HG03095 (cell line): ENCODE data around the gene ITGA8.

ENCODE experiments used
- ATAC-seq: cut with Tn5 transposase; IDR thresholded peaks from one replicate; pipeline ENCODE4 v1.9.1; 2021; ENCODE audit warnings: moderate library complexity; ENCODE audit not compliant: unreplicated experiment

ITGA8 gene

GRCh38 chr10:15737656-15738055 is 17.9 kb upstream of the ITGA8 start:
- ATAC-seq = no peak

DNA sequence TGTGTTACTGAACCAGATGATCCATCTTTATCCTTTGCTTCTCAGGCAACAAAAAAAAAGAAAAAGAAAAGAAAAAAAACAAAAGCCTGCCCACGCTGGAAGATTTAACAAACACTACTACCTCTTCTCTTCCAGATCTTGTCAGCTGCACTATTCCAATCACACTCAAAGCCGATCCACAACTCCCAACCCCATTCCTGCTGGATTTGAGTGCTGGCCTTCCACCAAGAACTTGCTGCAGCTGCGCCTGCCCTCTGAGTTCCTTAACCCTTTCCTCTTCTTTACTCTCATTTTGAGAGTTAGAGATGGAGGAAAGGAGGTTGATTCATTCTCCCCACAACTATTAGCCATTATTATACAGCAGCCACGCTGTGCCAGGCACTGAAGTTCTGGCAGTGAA is 16.0 kb upstream of the ITGA8 start:
- no peak for ATAC-seq

DNA sequence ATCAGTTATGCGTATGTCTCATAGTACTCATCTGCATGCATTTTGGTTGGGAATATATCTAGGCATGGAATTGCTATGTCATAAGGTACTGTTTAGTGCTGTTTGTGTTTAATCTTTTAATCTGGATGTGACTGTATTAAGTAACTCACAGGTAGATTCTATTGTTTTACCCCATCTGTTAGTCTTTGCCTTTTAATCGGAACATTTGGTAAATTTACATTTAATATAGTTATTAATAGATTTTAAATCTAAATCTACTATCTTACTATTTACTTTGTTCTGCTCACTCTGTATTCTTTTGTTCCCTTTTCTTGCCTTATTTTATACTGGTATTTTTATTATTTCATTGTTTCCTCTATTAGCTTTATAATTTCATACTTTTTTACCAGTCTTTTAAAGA is 10.6 kb upstream of the ITGA8 start:
- ATAC-seq = no peak

DNA sequence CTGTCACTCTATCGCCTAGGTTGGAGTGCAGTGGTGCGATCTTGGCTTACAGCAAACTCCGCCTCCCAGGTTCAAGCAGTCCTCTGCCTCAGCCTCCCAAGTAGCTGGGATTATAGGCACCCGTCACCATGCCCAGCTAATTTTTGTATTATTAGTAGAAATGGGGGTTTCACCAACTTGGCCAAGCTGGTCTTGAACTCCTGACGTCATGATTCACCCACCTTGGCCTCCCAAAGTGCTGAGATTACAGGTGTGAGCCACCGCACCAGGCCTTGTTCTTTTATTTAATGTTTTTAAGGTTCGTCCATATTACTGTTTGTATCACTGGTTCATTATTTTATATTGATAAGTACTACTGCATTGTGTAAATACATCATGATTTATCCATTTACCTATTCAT is 10.2 kb upstream of the ITGA8 start:
- ATAC-seq = no peak

DNA sequence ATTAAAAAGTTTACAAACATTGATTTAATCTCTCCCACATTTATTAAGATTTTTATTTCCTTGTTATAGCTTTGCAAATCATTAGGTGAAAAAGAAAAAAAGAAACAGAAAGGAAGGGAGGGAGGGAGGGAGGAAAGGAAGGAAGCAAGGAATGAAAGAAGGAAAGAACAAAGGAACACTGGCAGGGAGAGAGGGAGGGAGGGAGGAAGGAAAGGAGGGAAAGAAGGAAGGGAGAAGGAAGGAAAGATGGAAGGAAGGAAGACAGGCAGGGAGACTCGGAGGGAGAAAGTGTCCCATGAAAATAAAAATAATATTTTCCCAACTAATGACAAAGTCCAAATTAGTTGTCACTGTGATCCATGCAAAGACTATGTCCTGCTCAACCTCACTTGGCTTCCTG is 6.3 kb upstream of the ITGA8 start:
- no peak for ATAC-seq

DNA sequence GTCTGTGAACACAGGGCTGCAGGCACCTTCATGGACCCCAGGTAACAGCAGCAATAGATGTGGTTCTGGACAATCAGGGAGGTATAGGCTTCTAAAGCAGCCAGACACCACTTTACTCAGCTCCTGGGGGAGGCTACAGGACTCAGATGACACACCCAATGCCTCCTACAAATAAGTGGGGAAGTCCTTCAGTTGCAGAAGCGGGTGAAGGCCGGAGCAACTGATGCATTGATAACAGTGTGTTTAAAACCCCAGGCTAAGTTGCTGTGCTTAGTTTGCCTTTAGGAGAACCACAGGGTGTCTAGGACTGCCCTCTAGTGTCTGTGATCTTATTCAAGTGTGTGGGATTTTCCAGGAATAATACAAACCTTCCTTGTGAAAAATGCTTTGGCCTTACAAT is 5.9 kb upstream of the ITGA8 start:
- ATAC-seq = no peak

DNA sequence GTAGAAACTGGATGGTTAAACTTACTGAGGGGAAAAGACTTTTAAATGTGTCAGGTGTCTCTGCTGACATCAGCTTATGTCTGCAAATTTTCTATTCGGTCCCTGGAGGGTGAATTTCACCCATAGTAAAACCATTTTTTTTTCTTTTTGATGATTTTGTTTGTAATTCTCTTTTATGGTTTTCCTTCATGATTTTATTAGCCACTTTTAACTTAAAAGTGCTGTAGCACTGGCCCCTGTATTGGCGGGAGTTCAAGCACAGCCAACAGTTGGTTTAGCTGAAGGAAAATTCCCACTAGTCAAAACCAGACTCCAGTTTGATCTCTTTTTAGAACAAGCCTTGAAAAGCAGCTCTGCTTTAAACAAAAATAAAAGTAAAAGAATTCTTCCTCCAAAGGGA is 5.0 kb upstream of the ITGA8 start:
- no peak for ATAC-seq

DNA sequence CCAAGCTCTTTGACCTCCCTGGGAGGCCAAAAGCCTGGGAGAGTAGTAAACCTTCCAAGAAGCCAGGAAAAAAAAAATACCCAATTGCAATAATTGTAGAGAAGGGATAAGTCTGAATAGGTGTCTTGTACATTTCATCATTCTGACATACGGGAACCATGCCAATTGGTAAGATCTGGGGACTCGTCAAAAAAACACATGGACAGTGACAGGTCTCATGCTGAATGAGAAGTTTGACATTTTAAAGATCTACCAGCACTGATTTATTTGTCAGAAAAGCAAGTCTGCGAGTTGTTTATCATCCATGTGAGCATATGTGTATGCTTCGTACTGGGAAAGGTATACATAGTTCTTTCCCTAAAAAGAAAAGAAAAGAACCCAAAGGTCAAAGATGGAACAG is 4.1 kb upstream of the ITGA8 start:
- ATAC-seq = no peak

GRCh38 chr10:15720635-15721287 is 1.0 kb upstream of the ITGA8 start:
- ATAC-seq = no peak

DNA sequence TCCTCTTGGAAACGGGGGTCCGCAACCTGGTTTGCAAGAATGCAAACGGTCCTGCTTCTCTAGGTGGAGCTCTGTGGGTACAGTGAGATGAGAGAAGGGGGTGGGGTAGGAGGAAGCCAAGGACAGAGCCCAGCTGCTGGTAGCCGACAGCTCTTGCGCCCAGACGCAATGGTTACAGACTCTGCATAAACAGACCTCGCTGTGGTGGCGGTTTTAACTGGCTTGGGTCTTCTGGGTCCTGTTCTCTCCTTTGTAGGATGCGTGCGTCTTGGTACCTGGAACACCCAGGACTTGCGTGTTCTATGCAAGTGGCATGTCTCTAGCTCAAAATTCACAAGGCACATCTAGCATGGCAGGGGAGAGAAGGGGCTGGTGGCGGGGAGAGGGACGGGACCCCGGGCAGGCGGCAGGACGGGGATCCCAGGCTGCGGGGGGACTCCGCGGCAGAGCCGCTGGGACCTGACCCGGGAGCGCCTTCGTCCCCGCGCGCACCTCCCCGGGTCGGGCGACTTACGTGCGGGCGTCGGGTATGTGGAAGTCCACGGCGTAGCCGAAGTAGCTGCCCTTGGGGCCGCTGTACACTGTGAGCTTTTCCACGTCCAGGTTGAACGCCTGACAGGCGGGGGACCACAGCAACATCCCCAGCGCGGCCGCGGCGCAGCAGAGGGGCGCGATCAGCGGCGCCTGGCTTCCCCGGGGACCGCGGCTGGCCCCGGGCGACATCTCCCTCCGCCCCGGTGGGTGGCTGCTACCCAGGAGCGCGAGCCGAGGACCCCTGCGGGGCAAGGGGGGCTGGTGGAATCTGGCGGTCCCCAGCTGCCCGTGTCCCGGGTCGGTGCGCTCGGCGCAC is 448 bp downstream of the ITGA8 start:
- ATAC-seq = no peak

- ATAC-seq = no peak
Observed at GRCh38 chr10:15718694-15719048, 1.1 kb downstream of the ITGA8 start.

GRCh38 chr10:15715619-15716227 is 4.0 kb downstream of the ITGA8 start:
- no peak for ATAC-seq

GRCh38 chr10:15714847-15715246 is 4.9 kb downstream of the ITGA8 start:
- ATAC-seq = no peak

- no peak for ATAC-seq
Observed at GRCh38 chr10:15712883-15713282, 6.8 kb downstream of the ITGA8 start.

DNA sequence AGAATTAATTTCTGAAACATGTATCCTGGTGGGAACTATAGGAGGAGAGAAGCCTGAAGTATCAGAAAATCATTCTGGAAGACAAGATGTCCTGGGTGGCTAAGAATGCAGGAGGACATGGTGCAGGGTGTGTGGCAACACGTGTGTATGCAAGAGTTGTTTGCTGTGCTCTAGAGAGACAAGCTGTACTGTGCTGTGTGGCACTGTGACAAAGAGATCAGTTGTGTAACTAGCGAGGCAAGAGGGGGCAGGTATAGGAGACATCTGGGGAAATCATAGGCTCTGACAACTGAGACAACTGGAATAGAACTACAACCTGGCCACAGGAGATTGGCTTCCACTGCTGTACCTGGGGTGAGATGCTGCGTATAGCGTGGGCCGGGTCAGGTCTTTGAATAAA is 9.3 kb downstream of the ITGA8 start:
- no peak for ATAC-seq

GRCh38 chr10:15705298-15705697 is 14.4 kb downstream of the ITGA8 start:
- ATAC-seq = no peak

- no peak for ATAC-seq
Observed at GRCh38 chr10:15704581-15704968, 15.1 kb downstream of the ITGA8 start.

DNA sequence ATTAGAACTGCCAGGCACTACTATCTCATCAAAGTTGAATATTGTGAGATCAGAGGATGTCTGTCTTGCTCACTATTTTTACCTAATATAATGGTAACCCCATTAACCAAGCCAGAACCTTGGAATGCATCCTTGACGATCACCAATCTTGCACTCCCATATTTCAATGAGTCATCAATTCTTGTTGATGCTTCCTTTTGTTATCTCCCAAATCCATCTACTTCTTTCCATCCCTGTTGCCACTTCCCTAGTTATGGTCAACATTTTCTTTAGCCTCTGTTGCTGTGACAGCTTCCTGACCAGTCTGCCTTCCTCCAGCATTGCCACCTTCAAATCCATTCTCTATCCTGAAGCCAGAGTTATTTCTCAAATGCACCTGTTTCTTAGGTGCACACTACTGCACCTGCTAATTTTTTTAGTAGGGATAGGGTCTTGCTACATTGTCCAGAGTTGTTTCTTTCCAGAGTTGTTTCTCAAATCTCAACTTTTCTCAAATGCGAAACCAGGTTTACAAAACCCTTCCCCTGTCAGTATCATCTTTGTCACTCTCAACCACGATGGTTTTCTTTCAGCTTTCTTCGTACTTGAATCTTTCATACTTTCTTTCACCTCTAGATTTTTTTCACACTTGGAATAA is 15.7 kb downstream of the ITGA8 start:
- no peak for ATAC-seq

DNA sequence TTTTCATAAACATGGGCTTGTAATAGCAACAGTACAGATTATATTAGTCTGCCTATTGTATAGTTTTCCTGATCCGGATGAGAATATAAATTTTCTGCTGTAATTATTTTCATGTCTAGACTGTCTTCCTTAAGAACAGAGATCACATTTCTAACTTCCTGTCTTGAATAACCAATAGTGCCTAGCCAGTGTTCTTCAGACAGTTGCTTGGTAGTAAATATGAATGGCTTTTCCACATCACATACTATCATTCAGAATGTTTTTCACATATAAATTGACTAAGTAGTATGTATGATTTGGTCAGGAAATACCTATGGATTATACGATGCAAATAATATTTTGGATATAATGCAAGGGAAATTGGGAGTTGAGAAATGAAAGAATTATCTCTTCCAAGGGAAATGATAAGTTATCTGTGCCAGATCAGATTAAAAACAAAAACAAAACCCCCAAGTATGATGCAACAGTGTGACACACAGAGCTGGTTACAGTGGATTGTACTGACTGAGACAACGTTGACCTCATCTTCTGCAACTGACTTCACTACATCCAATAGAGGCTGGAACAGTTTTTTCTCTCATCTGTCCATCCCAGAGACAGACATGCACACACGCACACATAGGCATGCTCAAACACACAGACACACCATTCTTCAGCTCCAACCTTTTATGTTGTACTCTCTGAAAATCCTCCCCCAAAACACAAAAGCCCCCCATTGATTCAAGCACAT is 16.4 kb downstream of the ITGA8 start:
- no peak for ATAC-seq

DNA sequence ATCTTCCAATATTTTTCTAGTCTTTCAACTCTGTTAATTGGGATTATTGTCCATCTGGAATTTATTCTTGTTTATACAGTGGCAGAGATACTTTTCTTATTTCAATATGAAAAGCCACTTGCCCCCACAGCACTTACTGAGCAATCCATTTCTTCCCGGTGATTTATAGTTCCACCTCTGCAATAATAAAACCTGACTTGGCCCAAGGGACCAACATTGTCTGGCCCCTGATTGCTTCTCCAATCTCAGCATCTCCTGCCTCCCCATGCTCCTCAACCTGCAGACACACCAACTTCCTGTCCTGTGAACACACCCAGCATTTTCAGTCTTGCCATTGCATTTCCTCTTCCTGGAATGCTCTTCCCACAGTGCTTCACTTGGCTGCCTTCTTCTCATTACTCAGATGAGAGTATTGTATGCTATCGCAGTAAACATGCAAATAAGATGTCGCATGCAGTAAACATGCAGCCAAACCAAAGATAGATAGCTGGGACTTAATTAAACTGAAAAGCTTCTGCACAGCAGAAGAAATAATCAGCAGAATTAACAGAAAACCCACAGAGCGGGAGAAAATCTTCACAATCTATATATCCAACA is 19.5 kb downstream of the ITGA8 start:
- no peak for ATAC-seq

DNA sequence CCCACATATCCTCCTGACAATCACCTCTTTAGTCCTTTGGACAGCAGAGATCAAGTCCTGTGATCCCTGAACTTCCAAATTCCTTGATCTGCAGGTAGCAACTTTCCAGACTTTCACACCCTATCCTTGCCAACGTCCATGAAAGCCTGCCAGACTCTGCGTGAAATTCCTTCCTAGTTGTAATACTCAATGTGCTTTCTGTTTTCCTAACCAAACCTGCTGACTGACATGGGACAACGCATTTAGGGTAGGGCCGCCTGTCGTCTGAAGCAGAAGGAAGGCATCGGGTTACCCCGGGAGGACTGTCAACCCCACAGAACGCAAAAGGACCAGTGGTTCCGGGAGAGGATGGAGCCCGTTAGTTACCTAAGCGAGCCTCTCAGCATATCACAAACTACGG is 23.9 kb downstream of the ITGA8 start:
- no peak for ATAC-seq
